Measurements from ENCODE around the gene RASSF1.
"Not testable (repeated sequence)": the region's sequence is repeated elsewhere in the genome, so short reads cannot be mapped to it uniquely, and the experiment has no call there.

RASSF1 gene

DNA sequence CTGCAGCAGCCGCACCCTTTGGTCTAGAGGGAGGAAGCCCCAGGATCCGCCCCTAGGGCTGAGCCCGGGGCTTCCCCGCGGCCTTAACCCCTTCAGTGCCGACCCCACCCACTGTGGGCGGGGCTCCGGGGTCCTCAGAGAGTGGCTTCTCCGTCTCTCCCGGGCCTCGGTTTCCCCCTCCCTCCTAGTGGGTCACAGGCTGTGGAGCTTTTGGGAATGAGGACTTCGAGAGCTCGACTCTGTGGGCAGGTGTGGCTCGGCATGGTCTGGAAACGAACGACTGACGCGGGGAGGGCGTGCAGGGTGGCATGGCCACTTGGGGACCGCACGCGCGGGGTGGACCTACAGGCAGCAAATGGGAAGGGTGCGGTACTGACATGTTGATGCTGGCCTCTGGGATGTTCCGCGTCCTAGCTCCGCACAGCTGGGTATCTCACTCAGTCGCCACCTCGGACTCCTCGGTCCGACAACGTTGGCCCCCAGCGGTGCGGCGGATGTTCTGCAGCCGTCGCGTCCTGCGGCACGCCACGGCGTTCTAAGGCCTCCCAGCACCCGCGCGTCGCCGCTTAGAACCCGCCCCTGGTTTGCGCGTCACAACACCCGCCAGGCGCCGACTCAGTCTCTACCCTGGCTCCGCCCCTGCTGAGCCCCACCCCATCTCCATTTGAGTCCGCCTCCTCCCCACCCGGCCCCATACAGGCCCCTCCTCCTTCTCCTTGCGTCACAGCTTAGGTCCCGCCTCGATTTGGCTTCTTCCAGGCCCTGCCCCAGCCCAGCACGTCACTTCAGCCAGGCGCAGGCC, 41.6 kb downstream of the RASSF1 start, which contains the start of the genes HYAL3 and NAA80:
HYAL3 (minus strand) TSS at position 570 of the 802 bp plus-strand sequence. CDS start 3,803 bp downstream, outside the sequence.
NAA80 (minus strand) TSS at position 570 of the 802 bp plus-strand sequence. CDS start 1,942 bp downstream, outside the sequence.
- peak; percentile 99 for DNase-seq

DNA sequence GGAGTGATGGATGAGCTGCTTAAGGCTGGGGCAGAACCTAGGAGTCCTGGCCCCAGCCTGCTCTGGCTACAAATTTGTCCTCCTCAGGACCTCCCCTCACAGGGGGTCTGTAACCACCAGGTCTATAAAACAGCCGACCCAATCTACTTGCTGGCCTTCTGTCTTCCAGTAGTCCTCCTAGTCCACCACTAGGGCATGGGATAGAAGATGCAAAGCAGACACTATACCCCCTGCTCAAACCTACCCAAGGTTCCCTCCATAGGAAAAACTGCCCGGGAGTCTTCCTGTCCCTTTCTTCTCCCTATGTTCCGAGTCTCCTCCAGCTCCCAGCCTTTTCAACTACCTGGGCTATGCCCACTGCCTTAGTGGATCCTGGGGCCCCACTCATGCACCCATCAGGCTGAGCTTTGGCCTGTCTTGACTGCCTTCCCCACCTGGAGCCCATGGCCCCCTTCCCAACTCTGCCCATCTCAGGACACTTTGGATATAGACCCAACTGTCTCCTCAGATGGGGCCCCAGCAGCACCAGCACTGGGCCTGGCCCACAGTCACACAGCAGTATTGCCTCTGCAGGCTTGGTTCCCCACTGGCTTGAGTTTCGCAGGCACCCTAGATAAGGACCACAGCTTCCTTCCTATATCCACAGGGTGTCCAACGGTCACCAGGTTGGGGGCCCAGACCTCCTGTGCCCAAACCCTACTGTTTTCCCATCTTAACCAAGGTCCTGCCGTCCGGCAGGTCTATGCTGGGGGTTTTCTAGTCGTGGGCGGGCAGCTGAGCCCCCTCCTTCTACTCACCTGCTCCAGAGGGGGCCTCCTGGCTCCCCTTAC, 42.5 kb downstream of the RASSF1 start:
- DNase-seq: no peak

DNA sequence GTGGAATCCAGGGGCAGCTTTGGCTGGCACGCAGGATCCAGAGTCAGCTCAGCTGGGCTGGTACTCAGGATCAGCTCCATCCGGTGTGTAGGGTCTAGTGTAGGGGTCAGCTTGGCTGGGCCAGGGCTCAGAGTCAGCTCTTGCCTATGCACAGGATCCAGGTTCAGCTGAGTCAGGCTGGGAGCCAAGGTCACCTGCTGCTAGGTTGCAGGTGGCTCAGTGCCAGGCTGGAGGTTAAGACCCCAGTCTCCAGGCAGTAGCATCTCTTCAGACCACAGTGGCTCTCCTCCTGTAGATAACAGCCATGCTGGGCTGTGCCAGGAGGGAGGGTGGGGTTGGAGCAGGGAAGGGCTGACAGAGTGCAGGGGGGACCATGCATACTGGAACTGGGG, 43.3 kb downstream of the RASSF1 start:
- no peak for DNase-seq

DNA sequence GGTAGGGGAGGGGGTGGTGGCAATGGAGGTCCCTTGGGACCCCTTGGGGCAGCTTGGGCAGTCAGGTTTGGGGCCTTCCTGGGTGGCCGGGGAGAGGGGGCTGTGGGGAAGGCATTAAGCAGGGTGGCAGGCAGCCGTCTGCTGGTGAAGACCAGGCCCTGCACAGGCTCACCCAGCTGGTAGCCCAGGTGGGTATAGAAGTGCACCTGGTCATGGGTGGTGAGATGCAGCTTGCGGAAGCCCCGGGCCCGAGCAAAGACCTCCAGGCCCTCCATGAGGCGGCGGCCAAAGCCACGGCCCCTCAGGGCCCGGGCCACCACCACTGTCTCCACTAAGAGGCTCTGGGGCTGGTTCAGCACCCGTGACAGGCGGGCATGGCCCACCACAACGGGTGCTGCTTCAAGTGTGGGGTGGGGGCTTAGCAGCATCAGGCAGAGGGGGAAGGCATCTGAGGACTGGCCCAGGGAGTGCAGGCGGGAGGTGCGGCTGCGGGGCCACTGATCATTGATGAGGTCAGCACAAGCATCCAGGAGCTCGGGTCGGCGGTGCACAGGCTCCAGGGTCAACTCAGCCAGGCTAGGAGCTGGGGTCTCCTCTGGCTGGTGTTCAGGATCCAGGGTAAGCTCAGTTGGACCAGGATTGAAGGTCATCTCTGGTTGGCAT, 43.8 kb downstream of the RASSF1 start:
- no peak for DNase-seq

DNA sequence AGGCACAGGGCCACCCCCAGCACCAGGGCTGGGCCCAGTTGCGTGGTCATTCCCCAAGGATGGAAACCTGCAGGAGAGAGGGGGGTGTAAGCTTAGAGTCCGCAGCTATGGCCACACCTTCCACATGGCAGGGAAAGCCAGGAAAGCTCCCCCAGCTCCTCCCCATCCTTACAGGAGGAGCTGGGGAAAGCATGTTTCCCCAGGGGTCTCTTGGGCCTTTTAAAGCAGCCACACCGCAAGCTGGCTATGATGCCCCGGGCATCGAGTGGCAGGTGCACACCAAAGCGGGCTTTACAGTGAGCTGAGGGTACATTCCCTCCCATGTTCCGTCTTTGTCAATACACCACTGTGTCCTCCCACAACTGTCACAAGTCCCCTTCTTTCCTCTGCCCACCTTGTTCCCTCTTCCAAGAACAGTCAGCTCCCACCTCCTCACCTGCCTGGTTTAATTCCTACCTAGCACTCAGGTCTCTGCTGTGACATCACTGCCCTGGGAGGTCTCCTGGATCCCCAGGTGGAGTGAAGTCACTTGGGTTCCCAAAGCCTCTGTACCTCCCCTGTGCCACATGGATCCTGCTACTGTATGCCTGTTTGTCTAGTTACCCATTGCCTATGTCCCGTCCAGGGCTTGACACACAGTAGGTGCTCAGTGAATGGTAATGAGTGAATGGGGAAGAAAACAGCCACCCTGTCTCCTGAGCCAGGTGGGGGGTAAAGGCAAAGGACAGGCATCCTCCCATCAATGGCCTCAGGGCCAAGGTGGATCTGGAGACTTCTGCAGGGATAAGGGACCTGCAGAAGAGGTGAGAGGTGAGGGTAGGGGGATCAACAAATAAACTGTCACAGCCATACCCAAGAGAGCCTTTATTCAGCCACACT, 44.8 kb downstream of the RASSF1 start:
- no peak for DNase-seq

DNA sequence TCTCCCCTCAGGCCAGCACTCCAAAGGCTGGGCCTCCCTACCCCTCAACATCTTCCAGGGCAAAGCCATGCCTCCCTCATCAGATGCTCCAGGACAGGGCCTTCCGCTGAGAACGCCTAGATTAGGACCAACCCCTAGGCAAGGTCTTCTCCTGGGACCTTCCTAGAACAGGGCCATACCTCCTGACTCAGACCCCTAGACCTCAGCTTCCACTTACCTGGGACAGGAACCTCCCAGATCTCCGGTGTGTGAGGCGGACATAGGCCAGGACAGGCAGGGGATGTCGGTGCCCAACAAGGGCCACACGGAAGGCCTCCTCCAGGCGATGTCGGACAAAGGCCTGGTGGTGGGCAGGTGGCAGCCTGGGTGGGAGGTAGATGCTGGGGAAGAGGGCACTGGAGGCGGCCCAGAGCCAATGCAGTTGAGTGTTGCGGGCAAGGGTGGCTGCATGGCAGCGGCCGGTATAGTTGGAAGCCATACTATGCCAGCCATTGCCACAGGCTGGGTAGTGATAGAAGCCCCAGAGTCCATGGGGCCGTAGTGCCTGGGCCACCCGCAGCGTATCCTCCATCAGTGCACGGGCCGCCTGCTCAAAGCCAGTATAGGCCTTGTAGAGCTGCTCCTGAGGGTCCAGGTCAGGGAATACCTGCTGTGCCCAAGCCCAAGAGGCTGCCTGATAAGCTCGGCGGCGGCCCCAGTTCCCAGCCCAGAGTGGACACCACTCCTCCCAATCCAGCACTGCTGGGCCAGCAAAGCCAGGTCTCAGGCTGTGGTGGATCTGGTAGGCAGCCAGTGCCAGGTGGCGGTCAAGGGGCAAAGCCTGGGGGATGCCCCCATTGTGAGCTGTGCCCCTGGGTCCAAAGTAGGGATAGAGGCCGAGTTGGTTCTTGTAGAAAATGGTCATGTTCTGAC, 45.9 kb downstream of the RASSF1 start:
- DNase-seq: no peak

DNA sequence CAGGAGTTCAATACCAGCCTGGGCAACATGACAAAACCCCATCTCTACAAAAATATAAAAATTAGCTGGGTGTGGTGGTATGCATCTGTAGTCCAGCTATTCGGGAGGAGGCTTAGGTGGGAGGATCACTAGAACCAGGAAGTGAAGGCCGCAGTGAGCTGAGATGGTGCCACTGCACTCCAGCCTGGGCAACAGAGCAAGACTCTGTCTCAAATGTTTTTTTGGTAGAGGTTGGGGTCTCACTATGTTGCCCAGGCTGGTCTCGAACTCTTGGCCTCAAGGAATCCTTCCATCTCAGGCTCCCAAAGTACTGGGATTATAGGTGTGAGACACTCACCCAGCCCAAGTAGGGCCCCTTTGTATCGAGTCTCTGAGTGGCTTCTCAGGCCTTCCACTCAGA, 46.5 kb downstream of the RASSF1 start:
- DNase-seq: no peak

DNA sequence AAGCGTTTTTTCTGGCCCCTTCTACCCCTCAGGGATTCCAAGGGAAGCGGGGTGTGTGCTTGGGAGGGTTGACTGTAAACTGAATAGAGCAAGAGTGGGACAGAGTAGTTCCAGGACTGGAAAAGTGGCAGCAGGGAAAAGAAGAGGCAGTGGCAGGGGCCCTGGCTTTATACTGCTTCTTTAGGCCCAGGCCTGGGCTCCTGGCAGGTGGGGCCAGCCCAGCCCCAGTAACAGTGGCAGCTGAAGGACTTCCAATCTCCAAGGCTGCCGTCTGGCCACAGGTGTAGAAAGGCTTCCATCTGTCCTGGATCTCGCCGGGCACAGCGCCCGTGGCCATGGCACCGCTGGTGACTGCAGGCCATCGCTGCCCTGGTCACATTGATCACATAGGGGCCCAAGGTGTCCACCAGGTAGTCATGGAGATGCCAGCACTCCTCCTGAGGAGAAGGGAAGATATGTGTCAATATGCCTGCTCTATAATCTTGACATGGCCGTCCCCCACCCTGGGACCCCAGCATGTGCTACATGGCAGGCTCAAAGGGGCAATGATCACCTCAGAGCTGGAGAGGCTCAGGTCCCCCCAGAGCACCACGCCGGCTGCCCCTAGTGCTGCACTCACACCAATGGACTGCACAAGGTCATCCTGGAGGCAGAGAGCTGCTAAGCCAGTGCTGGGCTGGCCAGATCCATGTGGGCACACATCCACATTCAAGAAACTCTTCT, 47.4 kb downstream of the RASSF1 start:
- DNase-seq: no peak

DNA sequence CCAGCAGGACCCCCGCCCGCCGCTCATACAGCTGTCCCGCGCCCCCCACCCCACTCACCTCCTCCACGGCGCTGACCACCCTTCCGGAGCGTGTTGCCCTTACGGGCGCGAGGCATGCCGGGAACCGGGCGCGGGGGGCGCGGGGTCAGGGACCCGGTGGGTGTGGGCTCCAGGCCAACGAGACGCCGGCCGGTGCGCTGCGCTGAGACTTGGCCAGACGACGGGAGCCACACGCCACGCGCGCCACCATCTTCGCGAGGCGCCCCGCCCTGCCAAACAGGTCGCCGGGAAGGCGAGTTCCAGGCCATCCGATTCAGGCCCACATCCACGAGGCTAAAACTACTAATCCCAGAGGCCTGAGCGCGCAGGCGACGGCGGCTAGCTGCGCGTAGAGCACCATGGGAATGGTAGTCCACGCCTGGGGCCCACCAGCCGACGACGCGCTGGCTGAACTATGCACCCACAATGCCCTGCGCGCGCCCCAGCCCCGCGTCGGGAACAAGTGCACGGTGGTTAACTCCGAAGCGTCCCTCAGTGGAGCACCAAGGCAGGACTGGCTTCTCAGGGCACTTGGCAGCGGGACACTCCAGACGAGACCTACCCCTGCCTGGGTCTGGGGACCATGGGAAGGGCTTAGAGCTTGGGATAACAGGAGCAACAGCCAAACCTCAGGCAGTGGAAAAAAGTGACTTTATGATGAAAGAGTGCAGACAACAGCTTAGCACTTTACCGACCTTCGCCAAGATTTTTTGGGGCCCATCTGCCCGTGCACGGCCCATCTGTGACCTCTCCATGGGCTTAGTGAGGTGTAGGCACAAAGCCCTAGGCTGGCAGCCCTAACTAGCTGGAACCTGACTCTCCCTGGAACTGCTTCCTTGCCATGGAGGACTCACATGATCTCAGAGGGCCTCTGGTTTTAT, 48.2 kb downstream of the RASSF1 start, which contains the start of gene IFRD2:
IFRD2 (minus strand) TSS at position 271 of the 920 bp plus-strand sequence; CDS start at position 116, 155 bp downstream.
- DNase-seq: peak; percentile 96

DNA sequence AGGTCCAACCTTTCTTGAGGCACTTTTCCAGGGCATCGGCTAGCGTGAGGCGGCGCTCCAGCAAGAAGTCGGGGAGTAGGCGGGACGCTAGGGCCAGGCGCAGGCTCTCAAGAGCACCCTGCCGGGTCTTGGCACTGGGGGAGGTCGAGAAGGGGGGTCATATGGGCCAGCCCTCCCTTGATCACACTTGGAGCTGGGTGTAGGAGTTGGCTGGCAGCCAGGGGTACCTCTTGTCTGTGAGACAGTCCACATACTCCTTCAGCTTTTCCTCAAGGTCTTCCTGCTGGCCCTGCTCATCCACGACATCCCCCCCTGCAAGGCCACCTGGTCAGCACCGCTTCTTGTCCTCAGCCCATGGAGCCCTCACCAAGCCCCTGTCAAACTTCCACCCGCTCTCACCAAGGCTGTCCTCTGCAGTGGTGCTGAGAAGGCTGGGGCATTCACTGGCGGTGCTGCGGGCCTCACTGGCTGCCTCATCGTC, 50.4 kb downstream of the RASSF1 start:
- no peak for DNase-seq

DNA sequence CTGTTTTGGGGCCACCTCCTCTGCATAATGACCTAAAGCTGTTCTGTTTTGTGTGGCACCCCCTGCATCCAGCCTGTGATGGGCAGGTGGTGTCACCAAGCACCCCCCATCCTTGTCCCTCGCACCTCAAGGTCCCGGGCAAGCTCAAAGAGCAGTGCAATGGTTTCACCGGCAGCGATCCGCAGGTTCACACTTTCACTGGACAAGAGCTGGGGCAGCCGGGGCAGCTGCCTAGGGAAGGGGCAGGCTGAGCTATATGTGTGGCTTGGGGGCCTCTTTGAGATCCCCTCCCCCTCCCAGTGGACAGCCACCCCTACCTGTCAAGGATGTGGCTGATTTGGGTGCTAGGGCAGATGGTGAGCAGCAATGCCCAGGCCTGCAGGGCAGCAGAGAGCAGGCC, 51.5 kb downstream of the RASSF1 start:
- DNase-seq: no peak

DNA sequence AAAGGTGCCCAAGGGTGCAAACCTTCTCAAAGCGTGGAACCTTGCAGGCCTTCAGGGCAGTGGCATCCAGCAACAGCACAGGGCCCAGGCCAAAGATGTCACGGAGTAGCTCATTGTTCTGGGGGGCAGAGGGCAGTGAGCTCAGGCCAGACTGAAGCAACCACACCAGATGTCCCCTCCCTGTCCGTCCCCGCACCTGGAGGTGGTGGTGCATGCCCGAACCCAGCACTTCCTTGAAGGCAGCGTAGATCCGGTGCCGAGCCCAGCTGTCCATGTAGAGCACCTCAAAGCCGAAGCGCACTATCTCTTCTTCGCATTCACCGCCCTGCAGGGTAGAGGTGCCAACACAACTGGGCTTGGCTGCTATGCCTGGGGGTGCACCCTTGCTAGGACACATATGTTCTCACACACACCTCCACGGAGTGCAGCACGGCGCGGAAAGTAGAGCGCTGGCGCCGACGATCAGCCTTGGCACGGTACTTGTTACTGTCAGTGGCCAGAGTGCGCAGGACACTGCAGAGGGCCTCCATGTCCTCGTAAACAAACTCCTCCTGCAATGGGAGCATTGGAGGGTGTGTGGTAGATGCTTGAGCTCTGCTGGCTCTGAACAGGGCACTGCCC, 52.1 kb downstream of the RASSF1 start:
- DNase-seq: no peak

DNA sequence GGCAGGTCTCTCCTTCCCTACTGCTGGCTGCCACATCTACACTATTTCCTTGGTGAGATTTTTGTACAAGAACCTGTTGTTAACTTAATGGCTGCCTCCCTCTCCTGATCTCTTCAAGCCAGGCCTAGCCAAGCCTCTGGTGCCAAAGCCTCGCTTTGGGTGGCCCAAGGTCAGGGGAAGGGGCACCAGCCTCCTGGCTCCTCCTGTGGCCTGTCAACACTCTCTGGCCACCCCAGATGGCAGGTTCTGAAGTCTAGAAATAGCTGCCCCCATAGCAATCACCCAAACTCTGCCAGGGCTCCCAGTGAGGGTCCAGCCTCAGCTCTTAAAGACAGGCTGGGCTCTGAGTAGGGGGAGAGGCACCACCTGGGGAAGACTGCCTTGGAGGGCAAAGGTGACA, 53.4 kb downstream of the RASSF1 start:
- DNase-seq: no peak

DNA sequence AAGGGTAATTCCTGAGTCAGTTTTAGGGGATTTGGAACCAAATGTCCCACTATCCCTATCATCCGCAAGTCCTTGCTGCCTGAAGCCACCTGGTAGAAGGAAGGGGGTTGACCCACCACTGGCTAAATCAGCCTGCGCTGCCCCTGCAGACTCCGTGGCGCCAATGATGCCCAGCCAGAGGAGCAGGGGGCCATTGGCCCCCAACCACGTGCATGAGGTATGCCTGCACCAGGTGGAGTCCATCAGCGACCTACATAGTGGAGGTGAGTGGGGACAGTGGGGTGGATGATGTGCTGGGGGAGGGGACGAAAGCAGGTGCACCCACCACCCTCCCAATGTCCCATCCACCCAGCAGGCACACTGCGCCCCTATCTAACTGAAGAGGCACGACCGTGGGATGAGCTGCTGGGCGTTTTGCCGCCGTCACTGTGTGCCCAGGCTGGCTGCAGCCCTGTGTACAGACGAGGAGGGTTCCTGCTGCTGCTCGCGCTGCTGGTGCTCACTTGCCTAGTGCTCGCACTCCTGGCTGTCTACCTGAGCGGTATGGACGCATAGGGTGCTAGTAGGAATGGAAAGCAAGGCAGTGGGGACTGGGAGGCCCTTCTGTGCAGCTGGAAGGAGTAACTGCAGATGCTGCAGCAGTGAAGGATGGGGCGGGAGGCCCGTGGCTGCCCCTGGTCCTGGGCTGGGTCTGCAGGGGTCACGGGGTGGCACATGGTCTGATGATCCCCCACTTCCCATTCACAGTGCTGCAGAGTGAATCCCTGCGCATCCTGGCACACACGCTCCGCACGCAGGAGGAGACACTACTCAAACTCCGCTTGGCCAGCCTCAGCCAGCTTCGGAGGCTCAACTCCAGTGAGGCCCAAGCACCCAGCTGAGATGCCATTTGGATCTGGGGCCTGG, 54.1 kb downstream of the RASSF1 start:
- no peak for DNase-seq

DNA sequence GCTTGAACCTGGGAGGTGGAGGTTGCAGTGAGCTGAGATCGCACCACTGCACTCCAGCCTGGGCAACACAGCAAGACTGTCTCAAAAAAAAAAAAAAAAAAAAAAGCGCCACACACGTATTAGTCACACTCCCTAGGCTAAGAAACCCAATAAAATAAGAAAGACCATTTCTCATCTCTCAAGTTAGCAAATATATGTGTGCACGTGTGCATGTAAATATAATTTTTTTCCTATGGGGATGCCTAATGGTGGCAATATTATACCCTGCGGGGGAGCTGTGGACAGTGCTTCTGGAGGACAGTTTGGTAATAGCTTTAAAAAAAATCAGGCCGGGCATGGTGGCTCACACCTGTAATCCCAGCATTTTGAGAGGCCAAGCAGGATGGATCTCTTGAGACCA, 56.5 kb downstream of the RASSF1 start:
- DNase-seq: not testable (repeated sequence)

Data from stimulated activated CD4-positive, alpha-beta T cell treated with anti-CD3 and anti-CD28 coated beads, Interleukin-4, amount 100 ng/mL, for 24 hours (primary cell).